ENCODE results near the gene PTBP2.

The PTBP2 gene

DNA sequence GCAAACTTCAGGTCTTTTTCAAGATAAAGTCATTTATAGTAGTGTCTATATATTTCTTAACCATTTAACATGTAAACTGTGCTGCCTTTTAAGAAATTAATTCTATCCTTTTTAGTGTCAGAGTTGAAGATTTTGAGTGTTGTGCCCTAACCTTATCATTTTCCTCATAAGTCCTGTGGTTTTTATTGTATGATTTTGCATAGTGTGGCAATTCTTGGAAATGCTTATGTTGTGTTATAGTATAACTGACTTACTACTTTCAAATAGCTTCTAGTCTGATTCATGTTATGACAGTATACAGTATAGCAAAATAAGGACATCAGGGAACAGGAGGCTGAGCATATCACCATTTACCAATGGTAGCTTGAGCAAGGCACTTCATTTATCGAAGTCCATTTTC, 99.1 kb downstream of the PTBP2 start:
- no peak for DNase-seq
- Histone ChIP-seq H3K27me3 (no peaks in the 10 kb centered on the region), H3K4me3 (no peak overlapping the region), H3K36me3 (no peaks in the 10 kb centered on the region), H3K27ac (no peak overlapping the region), H3K4me1 (peaks cover 0 to 6% (median 0%) of the 10 kb centered on the region in 4 donors), H3K9me3 (no peaks in the 10 kb centered on the region)
- intact Hi-C loops (cut with DNase I; ENCODE audit: low total_unique reads) = no loop called here
- TF ChIP-seq, protein P1, sequence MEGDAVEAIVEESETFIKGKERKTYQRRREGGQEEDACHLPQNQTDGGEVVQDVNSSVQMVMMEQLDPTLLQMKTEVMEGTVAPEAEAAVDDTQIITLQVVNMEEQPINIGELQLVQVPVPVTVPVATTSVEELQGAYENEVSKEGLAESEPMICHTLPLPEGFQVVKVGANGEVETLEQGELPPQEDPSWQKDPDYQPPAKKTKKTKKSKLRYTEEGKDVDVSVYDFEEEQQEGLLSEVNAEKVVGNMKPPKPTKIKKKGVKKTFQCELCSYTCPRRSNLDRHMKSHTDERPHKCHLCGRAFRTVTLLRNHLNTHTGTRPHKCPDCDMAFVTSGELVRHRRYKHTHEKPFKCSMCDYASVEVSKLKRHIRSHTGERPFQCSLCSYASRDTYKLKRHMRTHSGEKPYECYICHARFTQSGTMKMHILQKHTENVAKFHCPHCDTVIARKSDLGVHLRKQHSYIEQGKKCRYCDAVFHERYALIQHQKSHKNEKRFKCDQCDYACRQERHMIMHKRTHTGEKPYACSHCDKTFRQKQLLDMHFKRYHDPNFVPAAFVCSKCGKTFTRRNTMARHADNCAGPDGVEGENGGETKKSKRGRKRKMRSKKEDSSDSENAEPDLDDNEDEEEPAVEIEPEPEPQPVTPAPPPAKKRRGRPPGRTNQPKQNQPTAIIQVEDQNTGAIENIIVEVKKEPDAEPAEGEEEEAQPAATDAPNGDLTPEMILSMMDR (IDR thresholded peaks at IDR 0.05) = no peak

DNA sequence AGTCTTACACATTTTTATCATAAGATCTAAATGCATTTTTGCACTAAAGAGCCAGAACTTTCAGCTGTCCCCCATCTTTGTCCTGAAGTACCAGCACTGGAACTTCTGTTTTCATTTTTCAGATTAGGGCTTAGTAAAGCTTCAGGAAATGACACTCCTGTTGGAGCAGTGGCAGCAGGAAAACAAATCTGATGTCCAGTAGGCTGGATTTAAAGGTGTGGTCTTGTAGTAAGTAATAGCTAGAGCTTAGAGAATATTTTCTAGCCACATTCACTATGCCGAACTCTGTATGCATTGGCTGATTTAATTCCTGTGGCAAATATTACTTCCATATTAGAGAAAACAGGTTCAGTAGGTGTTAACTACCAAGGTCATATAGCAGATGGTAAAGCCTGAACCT, 103.6 kb downstream of the PTBP2 start:
- intact Hi-C loops (cut with DNase I; ENCODE audit: low total_unique reads) = no loop called here
- TF ChIP-seq, protein P1 (IDR thresholded peaks at IDR 0.05) = no peak
- no peaks in the 10 kb centered on the region for H3K9me3 ChIP-seq
- no peak overlapping the region for H3K4me3 ChIP-seq
- DNase-seq = no peak
- no peak overlapping the region for H3K27ac ChIP-seq
- no peaks in the 10 kb centered on the region for H3K27me3 ChIP-seq
- H3K36me3 ChIP-seq = no peaks in the 10 kb centered on the region
- H3K4me1 ChIP-seq = no peaks in the 10 kb centered on the region

DNA sequence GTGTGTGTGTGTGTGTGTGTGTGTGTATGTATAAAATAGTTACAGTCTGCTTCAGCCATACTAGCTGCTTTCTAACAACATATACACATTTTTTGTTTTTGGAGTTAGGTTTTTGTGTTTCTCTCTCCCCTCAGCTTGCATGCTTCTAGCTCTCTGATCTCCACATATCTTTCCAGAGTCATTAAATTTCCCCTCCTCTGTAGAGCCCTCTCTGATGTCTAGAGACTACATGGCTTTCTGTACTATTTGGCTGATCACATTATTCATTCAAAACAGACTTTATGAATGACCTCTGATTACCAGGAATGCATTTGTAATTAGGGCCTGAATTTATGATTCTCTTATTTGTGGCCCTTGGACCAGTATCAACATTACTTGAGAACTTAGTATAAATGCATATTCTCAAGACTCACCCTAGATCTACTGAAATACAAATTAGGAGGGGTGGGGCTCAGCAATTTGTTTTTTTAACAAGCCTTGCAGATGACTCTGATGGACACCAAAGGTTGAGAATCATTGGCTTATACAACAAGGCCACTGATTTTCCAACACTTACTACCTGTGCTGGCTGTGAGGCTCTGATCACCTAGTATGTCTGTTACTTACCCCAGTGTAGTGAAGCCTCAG, 104.5 kb downstream of the PTBP2 start:
- H3K36me3 ChIP-seq = no peaks in the 10 kb centered on the region
- no peaks in the 10 kb centered on the region for H3K9me3 ChIP-seq
- intact Hi-C loops (cut with DNase I; ENCODE audit: low total_unique reads) = no loop called here
- DNase-seq = no peak
- no peaks in the 10 kb centered on the region for H3K4me1 ChIP-seq
- H3K27ac ChIP-seq = no peak overlapping the region
- TF ChIP-seq, protein P1 (IDR thresholded peaks at IDR 0.05) = no peak
- H3K27me3 ChIP-seq = no peaks in the 10 kb centered on the region
- no peak overlapping the region for H3K4me3 ChIP-seq

DNA sequence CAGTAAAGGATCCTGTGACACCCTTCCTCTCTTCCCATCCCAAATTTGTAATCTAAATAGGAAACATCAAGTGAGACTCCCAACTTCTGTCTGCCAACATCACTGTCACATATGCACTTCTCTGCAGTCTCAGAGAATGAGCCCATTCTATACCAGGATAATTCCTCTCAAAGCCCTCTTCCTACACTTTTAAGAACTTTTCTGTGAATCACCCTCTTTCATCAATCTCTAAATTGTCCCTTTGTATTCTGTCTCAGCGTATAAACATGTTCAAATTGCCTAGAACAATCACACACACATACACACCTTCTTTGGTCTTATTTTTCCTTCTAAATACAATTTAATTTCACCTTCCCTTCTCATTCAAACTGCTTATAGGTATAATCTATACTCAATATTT, 111.8 kb downstream of the PTBP2 start:
- Histone ChIP-seq H3K27ac (no peak overlapping the region), H3K9me3 (no peaks in the 10 kb centered on the region), H3K4me1 (no peaks in the 10 kb centered on the region), H3K27me3 (no peaks in the 10 kb centered on the region), H3K4me3 (no peak overlapping the region), H3K36me3 (no peaks in the 10 kb centered on the region)
- no peak for DNase-seq
- intact Hi-C loops (cut with DNase I; ENCODE audit: low total_unique reads) = no loop called here
- TF ChIP-seq, protein P1 (IDR thresholded peaks at IDR 0.05) = no peak

DNA sequence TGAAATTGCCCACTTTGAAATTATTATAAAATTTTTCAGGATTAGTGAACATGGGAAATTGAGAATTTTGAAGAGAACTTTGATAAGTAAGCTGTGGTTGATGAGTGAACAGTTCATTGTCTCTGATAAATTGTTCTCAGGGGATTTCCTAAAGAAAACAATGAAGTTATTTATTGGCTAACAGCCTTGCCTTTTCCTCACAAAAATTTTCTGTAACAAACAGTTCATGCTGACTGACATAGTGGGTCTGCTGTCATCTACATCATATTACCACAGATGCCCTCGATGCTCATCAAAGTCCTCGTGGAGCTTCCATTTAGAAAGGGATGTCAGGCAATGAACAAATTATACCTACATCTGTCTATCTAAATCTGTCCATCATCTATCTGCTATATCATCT, 113.4 kb downstream of the PTBP2 start:
- no peak for DNase-seq
- Histone ChIP-seq H3K36me3 (no peaks in the 10 kb centered on the region), H3K4me1 (no peaks in the 10 kb centered on the region), H3K9me3 (no peaks in the 10 kb centered on the region), H3K27me3 (no peaks in the 10 kb centered on the region), H3K27ac (no peak overlapping the region), H3K4me3 (no peak overlapping the region)
- intact Hi-C loops (cut with DNase I; ENCODE audit: low total_unique reads) = no loop called here
- TF ChIP-seq, protein P1 (IDR thresholded peaks at IDR 0.05) = no peak
